HG03280 (cell line): Measurements from ENCODE around the gene ZFR2.
"Not testable (repeated sequence)": the region's sequence is repeated elsewhere in the genome, so short reads cannot be mapped to it uniquely, and the experiment has no call there.

Experiments
- ATAC-seq: cut with Tn5 transposase; IDR thresholded peaks from one replicate; pipeline ENCODE4 v1.9.1; 2021; ENCODE audit warnings: mild to moderate bottlenecking, moderate library complexity; ENCODE audit not compliant: unreplicated experiment

ZFR2 gene

DNA sequence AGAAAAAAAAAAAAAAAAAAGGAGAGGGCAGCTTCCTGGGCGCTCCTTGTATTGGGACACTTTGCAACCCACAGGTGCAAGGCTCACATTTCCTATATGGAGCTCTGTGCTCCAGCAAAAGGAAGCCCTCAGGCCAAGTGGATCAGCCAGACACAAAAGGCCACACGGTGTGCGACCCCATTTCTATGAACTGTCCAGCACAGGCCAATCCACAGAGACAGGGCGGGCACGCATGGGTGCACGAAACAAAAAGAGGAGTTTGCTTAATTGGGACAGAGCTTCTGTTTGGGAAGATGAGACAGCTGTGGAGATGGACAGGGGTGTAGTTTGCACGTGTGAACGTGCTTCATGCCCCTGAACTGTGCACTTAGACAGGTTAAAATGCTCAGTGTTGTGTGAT lies 51.1 kb downstream of the ZFR2 start:
- no peak for ATAC-seq

- no peak for ATAC-seq
These were observed 52.1 kb downstream of the ZFR2 start for GRCh38 chr19:3816566-3817218.

DNA sequence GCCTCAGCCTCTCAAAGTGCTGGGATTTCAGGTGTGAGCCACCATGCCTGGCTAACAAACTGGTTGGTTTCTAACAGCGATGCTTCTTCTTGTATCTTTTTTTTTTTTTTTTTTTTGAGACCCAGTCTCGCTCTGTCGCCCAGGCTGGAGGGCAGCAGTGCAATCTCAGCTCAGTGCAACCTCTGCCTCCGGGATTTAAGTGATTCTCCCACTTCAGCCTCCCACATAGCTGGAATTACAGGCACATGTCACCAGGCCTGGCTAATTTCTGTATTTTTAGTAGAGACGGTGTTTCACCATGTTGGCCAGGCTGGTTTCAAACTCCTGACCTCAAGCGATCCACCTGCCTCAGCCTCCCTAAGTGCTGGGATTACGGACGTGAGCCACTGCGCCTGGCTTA lies 52.7 kb downstream of the ZFR2 start:
- ATAC-seq = not testable (repeated sequence)

DNA sequence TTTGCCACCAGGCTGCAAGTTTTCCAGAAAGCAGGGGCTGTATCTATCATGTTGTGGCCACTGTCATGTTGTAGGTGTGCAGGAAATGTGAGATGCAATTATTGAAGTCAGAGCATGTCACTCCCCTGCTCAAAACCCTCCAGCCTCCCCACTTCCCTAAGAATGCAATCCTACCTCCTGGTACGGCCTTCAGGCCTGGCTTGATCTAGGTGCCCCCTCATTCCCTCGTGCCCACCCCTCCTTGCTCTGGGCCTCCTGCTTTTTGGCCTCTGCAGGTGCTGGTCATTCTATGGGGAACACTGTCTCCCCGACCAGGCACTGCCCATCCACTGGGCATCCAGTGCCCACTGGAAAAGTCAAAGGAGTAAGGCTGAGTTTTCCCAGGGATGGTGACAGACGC lies 54.2 kb downstream of the ZFR2 start:
- ATAC-seq = no peak

GRCh38 chr19:3813473-3814392 lies 55.1 kb downstream of the ZFR2 start:
- ATAC-seq = no peak

DNA sequence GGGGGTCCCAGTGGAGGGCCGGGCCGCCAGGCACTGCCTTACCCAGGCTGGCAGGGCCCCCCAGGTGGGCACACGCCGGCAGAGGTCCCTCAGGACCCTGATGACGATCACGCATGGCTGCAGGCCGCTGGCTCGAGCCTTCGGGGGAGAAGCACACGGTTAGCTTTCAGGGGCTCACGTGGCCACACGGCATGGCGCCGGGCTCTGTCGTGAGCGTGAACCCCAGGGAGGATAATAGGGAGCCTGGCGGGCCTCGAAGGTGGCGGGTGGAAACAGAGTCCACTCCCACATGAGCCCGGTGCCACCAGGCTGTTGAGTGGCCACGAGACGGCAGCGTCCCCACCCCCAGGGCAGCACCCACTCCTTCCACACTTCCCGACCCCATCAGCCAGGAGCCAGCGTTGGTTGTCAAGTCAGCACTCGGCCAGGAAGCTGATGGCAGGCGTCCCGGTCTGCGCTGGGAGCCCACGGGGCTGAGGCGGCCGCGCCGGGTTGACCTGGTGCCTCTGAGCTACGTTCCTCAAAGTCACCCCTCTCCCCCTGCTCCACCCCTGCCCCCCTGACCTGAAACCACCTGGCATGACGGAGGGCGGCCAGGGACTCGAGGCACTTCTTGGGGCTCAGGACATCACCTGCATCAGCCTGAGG lies 58.0 kb downstream of the ZFR2 start:
- ATAC-seq = no peak

GRCh38 chr19:3809881-3810707 lies 58.7 kb downstream of the ZFR2 start:
- no peak for ATAC-seq

GRCh38 chr19:3808420-3809143 lies 60.3 kb downstream of the ZFR2 start:
- no peak for ATAC-seq

GRCh38 chr19:3807574-3808354 lies 61.1 kb downstream of the ZFR2 start:
- no peak for ATAC-seq

DNA sequence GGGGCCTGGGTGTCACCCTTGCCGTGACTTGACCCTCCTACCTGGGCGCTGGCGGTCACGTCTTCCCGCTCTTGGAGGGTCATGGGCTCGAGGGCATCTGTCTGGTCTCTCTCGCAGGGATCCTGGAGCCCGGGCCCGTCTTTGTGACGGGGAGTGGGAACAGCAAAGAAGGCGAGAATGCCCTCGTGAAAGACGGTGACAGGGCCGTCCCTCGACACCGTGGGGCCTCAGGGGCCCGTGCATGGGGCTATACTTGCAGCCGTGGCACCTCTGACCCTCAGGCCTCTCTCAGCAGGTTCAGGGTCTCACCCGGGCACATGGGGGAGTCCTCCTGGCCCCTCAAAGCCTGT lies 61.7 kb downstream of the ZFR2 start:
- ATAC-seq = no peak

DNA sequence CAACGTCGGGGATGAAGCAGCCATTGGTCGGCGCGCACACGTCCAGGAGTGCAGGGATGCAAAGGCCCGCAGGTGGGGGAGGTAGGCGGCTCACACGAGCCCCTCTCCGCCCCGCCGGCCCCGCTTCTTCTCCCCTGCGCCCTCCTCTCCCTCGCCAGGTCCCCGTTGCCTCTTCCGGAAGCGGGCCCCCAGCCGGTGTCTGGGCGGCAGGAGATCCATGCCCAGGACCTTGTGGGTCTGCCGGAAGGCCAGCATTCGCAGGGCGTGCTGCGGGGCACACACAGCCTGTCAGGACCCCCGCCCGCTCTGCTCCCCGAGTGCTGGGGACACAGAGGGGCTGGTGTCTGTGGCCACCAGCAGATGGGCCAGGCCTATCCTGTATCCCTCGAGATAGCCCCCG lies 63.0 kb downstream of the ZFR2 start:
- no peak for ATAC-seq

DNA sequence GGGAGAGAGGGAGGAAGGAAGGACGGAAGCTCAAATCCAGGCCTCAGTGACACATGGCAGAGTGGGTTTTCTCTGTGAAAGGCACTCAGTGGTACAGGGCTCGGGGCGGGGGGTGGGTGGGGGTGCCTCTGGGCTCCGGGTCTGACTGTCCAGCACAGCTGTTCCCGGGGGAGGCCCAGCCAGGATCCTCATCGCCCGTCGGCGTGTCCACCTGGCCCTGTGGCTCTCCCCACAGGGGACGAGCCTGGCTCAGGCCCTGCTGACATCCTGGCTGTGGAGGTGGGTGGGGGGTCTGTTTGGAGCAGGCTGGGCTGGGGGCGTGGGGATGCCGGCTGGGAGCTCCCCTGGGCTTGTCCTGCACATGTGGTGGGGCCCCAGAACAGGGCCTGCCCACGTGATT lies 64.4 kb downstream of the ZFR2 start:
- ATAC-seq = no peak

- ATAC-seq = no peak
These were observed 64.9 kb downstream of the ZFR2 start for GRCh38 chr19:3803986-3804385.

DNA sequence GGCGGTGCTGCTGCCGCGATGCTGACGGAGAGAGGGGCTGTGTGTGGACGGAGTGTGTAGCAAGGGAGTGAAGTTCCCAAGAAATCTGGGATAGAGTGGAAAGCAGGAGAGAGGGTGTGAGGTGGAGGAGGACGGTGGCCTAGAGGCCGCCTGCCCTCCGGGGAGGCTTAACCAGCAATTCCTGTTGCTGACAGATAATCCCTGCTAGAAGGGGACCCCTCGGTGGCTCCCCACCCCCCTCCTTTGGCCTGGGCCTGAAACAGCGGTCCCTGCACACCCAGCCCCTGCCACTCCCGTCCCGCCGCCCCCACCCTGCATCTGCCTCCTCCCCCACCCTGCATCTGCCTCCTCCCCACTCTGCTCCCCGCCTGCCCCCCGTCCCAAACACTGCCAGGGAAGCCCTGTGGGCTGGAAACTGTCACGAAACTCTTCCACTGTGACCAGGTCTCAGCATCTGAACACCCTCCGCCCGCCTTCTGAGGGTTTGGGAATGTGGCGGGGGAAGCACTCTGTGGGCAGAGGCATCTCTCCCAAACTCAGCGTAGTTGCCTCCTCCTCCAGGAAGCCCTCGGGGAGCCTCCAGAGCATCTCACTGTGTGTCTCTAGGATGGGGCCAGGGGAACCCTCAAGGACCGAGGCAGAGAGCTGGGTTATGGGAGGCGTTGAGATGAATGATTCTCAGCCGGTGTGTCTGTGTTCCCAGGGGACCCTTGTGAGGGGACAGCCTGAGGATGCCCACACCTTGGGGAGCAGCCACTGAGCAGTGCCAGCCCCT lies 65.5 kb downstream of the ZFR2 start:
- no peak for ATAC-seq

DNA sequence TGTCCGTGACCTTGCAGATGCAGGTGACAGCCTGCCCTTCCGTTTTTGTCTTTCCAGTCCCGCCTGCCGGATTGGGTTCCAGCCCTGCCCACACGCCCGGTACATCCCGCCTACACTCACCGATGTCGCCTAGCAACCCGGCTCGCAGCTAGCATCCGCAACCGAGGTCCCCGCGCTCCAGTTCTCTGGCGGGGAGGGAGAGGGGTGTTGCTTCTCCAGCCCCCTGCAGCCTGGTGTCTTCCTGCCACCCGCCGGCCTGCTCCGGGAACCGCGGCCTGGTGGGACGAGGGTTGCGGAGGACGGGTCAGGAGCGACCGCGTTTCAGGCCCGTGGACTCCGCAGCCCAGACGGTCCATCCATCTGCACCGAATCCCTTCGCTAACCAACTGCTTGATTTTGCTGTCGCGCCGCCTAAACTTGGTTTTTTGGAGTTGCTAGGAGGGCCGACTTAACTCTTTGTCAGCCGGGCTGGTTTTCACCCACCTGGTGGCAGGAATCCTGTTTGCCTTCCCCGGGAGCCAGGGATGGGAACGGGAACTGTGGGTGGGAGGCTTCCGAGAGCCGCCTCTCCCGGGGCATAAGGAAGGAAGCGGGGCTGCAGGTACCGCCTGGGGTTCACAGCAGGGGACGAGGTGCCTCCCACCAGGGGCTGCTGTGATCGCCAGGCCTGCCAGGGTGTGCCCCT lies 67.3 kb downstream of the ZFR2 start:
- ATAC-seq = no peak

DNA sequence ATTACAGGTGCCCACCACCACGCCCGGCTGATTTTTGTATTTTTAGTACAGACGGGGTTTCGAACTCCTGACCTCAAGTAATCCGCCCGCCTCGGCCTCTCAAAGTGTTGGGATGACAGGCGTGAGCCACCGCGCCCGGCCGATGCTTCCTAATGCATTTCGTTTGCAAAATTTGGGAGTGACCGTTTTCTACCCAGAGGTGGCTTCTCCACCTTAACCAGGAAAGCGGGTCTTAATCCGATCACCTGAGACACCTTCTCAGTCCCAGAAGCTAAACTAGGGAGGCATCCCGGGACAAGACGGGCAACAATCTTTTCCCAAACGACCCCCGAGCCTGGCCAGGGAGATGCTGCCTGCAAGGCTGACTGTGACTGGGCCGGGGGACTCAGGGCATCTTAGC lies 67.8 kb downstream of the ZFR2 start:
- no peak for ATAC-seq

DNA sequence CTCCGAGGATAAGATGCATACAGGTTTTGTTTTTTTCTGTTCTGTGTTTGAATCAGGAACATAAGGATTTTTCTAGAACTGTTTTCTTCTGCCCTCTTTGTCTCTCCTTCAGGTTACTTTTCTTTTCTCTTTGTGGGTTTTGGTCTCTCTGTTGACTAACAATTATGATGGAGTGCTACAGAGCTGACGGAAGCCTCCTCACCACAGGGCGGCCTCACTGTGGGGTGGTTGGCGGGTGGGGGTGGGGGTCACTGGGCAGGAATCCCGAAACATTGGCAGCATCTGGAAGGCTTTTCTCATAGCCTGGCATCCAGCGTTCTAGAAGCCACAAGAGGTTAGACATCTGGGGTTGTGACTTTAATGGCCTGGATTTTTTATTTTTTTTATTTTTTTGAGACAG lies 70.7 kb downstream of the ZFR2 start:
- ATAC-seq = no peak

DNA sequence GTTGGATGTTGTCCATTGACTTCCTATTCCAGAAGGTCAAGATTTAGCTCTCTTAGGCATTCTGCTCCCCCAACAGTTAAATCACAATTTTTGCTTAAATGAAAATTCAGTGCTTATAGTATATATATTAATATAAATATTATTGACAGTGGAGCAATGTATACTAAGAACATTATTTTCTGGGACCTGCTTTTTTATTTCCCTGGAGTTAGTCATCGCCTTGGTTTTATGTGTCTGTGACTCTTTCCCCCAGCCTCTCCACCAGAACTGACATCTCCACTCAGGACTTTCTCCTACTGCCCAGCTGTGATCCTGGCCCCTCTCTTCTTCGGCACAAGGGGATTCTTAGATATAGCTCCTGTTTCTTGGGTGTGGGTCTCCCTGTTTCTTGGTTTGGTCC lies 72.5 kb downstream of the ZFR2 start:
- ATAC-seq = no peak
